Measurements from ENCODE around the gene RFPL3.

GRCh38 chr22:32339190-32340012 lies 18.3 kb upstream of the RFPL3 start:
- TF ChIP-seq CTCF (IDR thresholded peaks at IDR 0.05) (no peak), EP300 (IDR thresholded peaks at IDR 0.05) (no peak)
